Parathyroid adenoma (tissue), 2 donors: ENCODE results near the gene CASP7.
A peak's percentile ranks its signal among the peaks of the same experiment; 100 is the strongest.

ENCODE experiments used
- H2AFZ ChIP-seq: fragments of 300-600 bp; sonication (generic); one replicate; pipeline ENCODE4 v1.7.0; 2017; ENCODE audit warnings: antibody characterized with exemption, mild to moderate bottlenecking
- H3K27ac ChIP-seq: fragments of 300-600 bp; sonication (generic); one replicate; pipeline ENCODE4 v1.7.0; 2017
- H3K27me3 ChIP-seq: fragments of 300-600 bp; sonication (generic); one replicate; pipeline ENCODE4 v1.7.0; 2017; ENCODE audit warnings: low read length; ENCODE audit not compliant: control insufficient read depth, insufficient read depth
- H3K36me3 ChIP-seq: fragments of 300-600 bp; sonication (generic); one replicate; pipeline ENCODE4 v1.7.0; 2017; ENCODE audit warnings: low read length; ENCODE audit not compliant: control insufficient read depth, insufficient read depth
- H3K4me1 ChIP-seq: fragments of 300-600 bp; sonication (generic); one replicate; pipeline ENCODE4 v1.7.0; 2017; ENCODE audit warnings: control low read depth
- H3K4me2 ChIP-seq: fragments of 300-600 bp; sonication (generic); one replicate; pipeline ENCODE4 v1.7.0; 2017; ENCODE audit warnings: low read length
- H3K4me3 ChIP-seq: fragments of 300-600 bp; sonication (generic); one replicate; pipeline ENCODE4 v1.7.0; 2017; ENCODE audit warnings: low read depth, low read length
- H3K79me2 ChIP-seq: fragments of 300-600 bp; sonication (generic); one replicate; pipeline ENCODE4 v1.7.0; 2017; ENCODE audit warnings: control low read depth
- H3K9ac ChIP-seq: fragments of 300-600 bp; sonication (generic); one replicate; pipeline ENCODE4 v1.7.0; 2017; ENCODE audit warnings: mild to moderate bottlenecking
- H3K9me3 ChIP-seq: fragments of 300-600 bp; sonication (generic); one replicate; pipeline ENCODE4 v1.7.0; 2017; ENCODE audit warnings: low read length; ENCODE audit not compliant: control insufficient read depth
- CTCF ChIP-seq: fragments of 300-600 bp; sonication (generic); IDR thresholded peaks from one replicate; pipeline ENCODE4 v1.7.0; 2017; ENCODE audit warnings: antibody characterized with exemption, mild to moderate bottlenecking
- donor health status: primary hyperparathyroidism.

Gene CASP7

GRCh38 chr10:113665352-113665751 is 14.4 kb upstream of the CASP7 start:
- Histone ChIP-seq H3K36me3 (no peaks in the 10 kb centered on the region), H3K9me3 (no peaks in the 10 kb centered on the region), H3K27me3 (no peaks in the 10 kb centered on the region), H2AFZ (no peak overlapping the region), H3K4me1 (no peaks in the 10 kb centered on the region), H3K4me3 (no peak overlapping the region), H3K9ac (no peak overlapping the region), H3K27ac (no peak overlapping the region), H3K4me2 (no peak overlapping the region), H3K79me2 (no peaks in the 10 kb centered on the region)
- TF ChIP-seq CTCF: no peak

- Histone ChIP-seq H3K4me3 (no peak overlapping the region), H3K9ac (no peak overlapping the region), H3K79me2 (no peaks in the 10 kb centered on the region), H3K4me2 (no peak overlapping the region), H3K36me3 (no peaks in the 10 kb centered on the region), H2AFZ (no peak overlapping the region), H3K27me3 (no peaks in the 10 kb centered on the region), H3K4me1 (no peaks in the 10 kb centered on the region), H3K9me3 (no peaks in the 10 kb centered on the region), H3K27ac (no peak overlapping the region)
- TF ChIP-seq CTCF: no peak
Observed at GRCh38 chr10:113665806-113666354, 13.8 kb upstream of the CASP7 start.

GRCh38 chr10:113666682-113667252 is 12.9 kb upstream of the CASP7 start:
- H2AFZ ChIP-seq: no peak overlapping the region
- H3K9ac ChIP-seq: no peak overlapping the region
- H3K36me3 ChIP-seq: no peaks in the 10 kb centered on the region
- no peaks in the 10 kb centered on the region for H3K27me3 ChIP-seq
- H3K4me1 ChIP-seq: no peaks in the 10 kb centered on the region
- H3K4me2 ChIP-seq: no peak overlapping the region
- H3K4me3 ChIP-seq: no peak overlapping the region
- no peak overlapping the region for H3K27ac ChIP-seq
- H3K79me2 ChIP-seq: no peaks in the 10 kb centered on the region
- TF ChIP-seq CTCF: no peak
- H3K9me3 ChIP-seq: no peaks in the 10 kb centered on the region

GRCh38 chr10:113680190-113681111 is 739 bp downstream of the CASP7 start:
- no peaks in the 10 kb centered on the region for H3K36me3 ChIP-seq
- no peaks in the 10 kb centered on the region for H3K4me1 ChIP-seq
- peak overlapping the region; percentile 85 for H2AFZ ChIP-seq
- no peaks in the 10 kb centered on the region for H3K9me3 ChIP-seq
- peak overlapping the region; percentile 98 for H3K4me2 ChIP-seq
- TF ChIP-seq CTCF: no peak
- H3K27ac ChIP-seq: peak overlapping the region; percentile 71
- H3K9ac ChIP-seq: peak overlapping the region; percentile 40
- no peaks in the 10 kb centered on the region for H3K27me3 ChIP-seq
- no peaks in the 10 kb centered on the region for H3K79me2 ChIP-seq
- H3K4me3 ChIP-seq: peak overlapping the region; percentile 98
